GF-D8 (cell line): ENCODE results near the gene RARB.

ENCODE experiments used
- DNase-seq: peaks from one replicate; lab custom pipeline; 2025; lab: John Stamatoyannopoulos, UW

The RARB gene

DNA sequence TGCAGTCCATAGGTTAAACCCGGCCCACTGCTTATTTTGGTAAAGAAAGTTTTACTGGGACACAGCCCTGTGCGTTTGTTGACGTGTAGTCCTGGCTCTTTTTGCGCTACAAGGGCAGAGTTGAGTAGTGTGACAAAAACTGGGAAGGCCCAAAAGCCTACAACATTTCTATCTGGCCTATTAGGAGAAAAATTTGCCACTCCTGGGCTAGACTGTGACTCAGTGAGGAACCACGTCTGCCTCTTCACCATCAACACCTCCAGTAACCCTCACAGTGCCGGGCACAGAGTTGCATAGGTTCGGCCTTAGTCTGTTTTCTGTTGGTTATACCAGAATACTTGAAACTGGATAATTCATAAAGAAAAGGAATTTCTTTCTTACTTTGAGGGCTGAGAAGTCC lies 126.3 kb downstream of the RARB start:
- no peak for DNase-seq

DNA sequence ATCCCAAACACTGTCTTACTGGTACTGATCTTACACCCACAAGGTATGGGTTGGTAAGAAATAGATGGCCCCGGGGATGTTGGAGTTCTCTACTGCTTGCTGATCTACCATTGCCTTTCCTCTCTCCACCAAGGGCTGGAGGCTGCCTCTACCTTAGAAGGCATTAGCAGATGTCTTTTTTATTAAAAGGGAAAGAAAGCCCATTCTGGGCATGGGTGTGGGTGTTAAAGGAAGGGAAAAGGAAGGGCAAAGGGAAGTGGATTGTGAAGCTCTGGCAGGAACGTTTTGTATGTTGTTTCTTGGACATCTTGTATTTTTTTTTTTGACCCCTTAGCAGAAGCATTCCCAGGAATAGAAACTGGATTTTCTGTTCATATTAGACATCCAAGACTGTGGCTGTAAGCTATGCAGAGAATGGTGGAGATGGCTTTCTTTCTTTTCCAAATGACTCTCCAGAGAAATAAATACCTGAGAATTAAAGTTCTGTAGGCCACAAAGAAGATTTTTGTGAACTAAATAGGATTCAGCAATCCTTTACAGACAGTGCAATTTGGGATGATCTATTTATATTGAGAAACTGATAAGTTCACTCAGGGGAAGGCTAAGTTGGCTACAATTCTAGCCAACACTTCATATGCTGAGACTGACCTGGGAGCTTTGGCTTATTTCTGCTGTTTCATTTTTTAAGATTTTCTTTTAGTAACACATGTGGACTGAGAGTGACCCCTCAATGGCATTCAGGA lies 127.8 kb downstream of the RARB start:
- no peak for DNase-seq

GRCh38 chr3:25556447-25556846 lies 128.4 kb downstream of the RARB start:
- DNase-seq: no peak

DNA sequence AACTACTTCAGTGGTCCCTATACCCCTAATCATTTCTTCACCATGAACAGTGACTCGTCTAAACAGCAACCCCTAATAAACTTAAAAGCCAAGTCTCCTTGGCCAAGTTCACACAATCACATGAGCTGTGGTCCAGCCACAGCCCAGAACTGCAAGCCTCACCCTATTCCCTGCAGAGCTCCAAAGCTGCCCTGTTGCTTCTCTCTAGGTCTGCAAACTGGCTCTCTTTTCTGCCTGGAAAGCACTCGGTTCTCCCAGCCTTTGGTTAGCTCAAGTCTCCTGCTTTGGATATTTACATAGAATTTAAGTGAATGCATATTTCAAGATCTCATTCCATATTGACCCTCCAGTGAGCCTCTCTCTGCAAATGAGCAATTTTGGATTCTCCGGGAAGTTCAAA lies 129.6 kb downstream of the RARB start:
- no peak for DNase-seq

DNA sequence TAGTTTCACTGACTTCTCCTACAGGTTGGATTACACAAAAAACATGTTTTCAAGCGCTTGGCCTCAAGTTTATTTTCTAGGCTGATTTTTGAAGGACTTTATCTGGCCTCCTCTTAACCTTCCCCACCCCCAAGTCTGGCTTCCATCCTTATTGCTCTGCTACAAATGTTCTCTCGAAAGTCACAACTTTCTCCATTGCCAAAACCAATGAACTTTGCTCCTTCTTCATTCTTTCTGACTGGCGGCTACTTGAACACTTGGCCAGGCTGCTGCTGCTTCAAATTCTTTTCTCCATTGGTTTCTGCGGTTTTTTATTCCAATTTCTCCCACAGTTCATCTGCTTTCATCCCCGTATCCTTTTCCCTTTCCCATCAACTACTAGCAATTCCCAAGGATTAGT lies 130.1 kb downstream of the RARB start:
- no peak for DNase-seq

DNA sequence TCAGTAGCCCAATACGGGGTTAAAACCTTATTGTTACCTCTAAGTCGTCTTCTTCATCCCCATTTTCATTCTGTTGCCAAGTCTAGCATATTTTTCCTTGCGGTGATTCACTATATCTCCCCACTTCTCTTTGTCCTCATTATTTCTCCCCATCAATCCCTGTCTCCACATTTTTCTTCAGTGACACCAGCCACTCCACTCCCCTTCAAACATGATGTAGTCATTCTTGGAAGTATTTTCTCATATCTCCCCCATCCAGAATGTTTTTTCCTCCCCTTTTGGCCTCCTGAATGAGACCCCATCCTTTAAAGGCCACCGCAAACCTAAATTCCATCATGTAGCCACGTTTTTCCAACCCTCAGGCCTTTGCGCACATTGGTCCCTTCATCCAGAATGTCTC lies 130.7 kb downstream of the RARB start:
- DNase-seq: no peak

GRCh38 chr3:25563601-25564000 lies 135.5 kb downstream of the RARB start:
- no peak for DNase-seq

GRCh38 chr3:25564075-25564474 lies 136.0 kb downstream of the RARB start:
- no peak for DNase-seq

GRCh38 chr3:25565807-25566206 lies 137.7 kb downstream of the RARB start:
- DNase-seq: no peak

GRCh38 chr3:25566358-25566920 lies 138.4 kb downstream of the RARB start:
- DNase-seq: no peak

GRCh38 chr3:25567388-25567787 lies 139.3 kb downstream of the RARB start:
- DNase-seq: no peak

DNA sequence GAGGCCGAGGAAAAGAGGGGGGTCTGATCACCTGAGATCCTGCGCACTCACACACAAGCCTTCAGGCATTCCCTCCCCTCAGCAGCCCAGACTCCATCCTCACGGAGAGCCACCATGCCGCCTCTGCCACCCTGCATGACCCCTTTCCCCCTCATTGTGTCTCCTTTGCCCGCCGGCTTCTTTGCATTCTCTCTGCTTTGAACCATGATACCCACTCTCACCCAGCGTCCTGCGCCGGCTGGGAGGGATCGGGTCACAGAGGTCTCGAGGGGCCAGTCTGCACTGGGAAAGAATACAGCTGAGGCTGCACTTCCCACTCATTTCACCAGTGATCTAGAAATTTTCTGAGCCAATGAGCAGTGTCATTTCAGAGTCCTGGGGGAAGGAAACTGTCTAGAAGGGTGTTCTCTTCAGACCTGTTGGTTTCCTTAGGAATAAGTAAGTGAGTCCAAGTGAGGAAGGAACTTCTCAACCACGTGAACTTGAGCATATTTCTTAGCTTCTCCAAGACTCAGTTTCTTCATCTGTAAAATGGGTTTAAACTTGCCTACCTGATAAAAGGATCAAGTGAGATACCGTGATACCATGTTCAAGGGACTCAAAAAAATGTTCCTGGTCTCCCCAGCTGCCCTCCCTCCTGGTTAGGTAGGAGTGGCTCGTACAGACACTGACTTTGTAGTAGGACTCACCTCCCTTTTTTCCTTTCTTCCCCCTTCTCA lies 139.9 kb downstream of the RARB start:
- DNase-seq: no peak

DNA sequence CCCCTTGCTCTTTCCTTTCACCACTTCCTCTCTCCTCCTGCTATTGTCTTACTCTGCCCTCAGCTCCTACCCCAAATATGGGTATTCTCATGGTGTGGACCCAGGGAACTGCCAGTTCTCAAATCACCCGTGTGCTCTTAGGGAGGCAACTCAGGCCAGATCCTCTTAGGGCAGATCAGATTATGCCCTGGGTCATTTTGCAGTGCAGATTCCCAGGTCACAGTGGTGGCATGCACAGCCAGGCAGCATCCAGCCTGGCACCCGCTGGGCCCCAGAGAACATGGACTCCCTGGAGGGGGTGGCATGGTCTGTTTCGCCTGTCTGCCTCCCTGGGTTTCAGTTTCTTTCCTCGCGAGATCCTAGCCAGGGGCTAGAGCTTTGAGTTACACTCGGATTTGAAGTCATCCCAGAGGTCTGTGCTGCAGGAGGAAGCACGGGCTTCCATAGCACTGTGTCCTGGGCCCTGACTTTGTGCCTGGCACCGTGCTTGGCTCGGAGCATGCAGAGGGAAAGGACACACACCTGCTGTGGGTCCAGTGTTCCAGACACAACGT lies 140.5 kb downstream of the RARB start:
- DNase-seq: no peak

GRCh38 chr3:25571285-25571684 lies 143.2 kb downstream of the RARB start:
- no peak for DNase-seq

- DNase-seq: no peak
Measured at GRCh38 chr3:25572336-25572735, 144.3 kb downstream of the RARB start.

GRCh38 chr3:25572919-25573385 lies 144.9 kb downstream of the RARB start:
- DNase-seq: no peak

DNA sequence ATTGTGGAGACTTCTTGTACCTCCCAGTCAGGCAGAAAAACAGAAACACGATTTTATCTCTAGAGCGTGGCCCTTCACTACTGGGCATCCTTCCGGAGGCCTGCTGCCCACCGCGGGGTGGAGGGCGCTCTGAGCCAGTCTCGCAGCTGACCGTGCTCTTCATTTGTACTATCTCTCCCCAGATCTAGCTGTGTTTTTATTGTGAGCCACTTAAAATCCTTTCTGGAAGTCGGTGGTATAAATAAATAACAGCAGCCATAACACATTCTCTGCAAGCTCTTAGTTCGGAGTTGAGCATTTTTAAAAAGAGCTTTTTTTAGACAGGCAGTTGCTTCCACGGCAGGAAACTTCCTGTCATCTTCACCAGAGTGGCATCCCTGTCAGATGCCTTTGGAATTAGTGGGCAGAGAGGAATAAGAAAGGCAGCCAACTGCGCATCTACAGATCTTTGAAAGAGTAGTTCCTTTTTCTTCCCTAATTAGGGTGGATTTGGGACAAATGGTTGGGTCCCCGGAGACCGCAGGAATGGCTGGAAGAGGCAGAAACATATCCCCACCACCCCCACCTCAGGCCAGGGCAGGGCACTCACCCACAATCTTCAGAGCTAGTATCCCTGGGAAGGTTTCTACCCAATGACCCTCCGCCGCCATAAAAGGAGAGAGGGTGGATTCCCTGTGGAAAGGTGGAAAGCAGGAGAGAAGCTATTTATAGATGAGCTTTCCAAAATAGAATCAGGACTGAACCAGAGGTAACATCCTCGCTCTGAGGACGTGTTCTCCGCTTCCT lies 145.5 kb downstream of the RARB start:
- DNase-seq: no peak

DNA sequence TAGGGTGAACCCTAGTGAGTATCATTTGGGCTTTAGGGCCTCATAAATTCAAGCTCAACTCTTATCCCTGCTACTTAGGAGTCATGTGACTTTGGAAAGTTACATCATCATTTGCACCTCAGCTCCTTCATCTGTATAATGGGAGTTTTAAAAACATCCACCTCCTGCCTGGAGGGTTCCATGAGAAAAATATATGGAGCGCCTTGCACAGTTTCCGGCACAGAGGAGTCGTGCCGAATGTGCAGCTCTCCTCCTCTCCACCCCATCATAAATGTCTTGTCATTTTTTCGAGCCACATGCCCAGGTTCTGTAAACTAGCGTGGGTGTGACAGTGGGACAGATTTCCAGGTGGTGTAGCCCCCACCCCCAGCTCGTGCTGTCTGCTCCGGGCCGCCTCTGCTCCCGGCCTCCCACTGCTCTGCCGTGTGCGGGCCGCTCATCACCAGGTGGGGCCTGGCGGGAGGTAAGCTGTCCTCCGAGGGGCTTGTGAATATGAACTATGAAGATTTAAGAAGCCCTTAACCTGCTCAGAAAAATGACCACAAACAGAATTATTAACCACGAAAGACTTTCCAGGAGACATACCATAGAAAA lies 146.2 kb downstream of the RARB start:
- no peak for DNase-seq

DNA sequence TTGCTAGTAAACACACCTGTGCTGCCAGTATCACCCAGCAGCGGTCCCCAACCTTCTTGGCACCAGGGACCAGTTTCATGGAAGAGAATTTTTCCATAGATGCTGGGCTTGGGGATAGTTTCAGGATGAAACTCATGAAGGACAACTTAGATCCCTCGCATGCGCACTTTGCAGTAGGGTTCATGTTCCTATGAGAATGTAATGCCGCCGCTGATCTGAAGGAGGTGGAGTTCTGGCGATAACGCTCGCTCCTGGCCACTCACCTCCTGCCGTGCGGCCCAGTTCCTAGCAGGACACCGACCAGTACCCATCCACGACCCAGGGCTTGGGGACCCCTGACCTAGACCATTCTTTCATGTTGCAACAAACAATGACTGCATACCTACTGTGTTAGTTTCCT lies 146.9 kb downstream of the RARB start:
- DNase-seq: no peak

GRCh38 chr3:25576146-25576545 lies 148.1 kb downstream of the RARB start:
- no peak for DNase-seq

- DNase-seq: no peak
Measured at GRCh38 chr3:25576831-25577454, 148.9 kb downstream of the RARB start.
